Activated naive CD4-positive, alpha-beta T cell (primary cell): Measurements from ENCODE around the gene WDR70.
"Not testable (repeated sequence)": the region's sequence is repeated elsewhere in the genome, so short reads cannot be mapped to it uniquely, and the experiment has no call there.

Source experiments
- DNase-seq, 4 experiments: peaks; one replicate each; lab custom pipeline; 2025; lab: John Stamatoyannopoulos, UW

The WDR70 gene

GRCh38 chr5:37570597-37570996, 191.5 kb downstream of the WDR70 start:
- DNase-seq = no peak

GRCh38 chr5:37571985-37572384, 192.9 kb downstream of the WDR70 start:
- no peak for DNase-seq

GRCh38 chr5:37575541-37576489, 196.7 kb downstream of the WDR70 start:
- DNase-seq = no peak

- no peak for DNase-seq
These were observed 197.4 kb downstream of the WDR70 start for GRCh38 chr5:37576552-37576951.

GRCh38 chr5:37578176-37578575, 199.1 kb downstream of the WDR70 start:
- no peak for DNase-seq

- no peak for DNase-seq
These were observed 201.0 kb downstream of the WDR70 start for GRCh38 chr5:37580106-37580505.

GRCh38 chr5:37582202-37582601, 203.1 kb downstream of the WDR70 start:
- no peak for DNase-seq

- not testable (repeated sequence) for DNase-seq
These were observed 214.2 kb downstream of the WDR70 start for GRCh38 chr5:37593292-37593691.

GRCh38 chr5:37594864-37595263, 215.7 kb downstream of the WDR70 start:
- DNase-seq = not testable (repeated sequence)

- DNase-seq = no peak
These were observed 219.6 kb downstream of the WDR70 start for GRCh38 chr5:37598733-37599132.

- no peak for DNase-seq
These were observed 222.0 kb downstream of the WDR70 start for GRCh38 chr5:37601163-37601562.

GRCh38 chr5:37603072-37603471, 224.0 kb downstream of the WDR70 start:
- DNase-seq = no peak

- DNase-seq = no peak
These were observed 225.2 kb downstream of the WDR70 start for GRCh38 chr5:37604290-37604689.

GRCh38 chr5:37606148-37606547, 227.0 kb downstream of the WDR70 start:
- DNase-seq = no peak

GRCh38 chr5:37606632-37607248, 227.6 kb downstream of the WDR70 start:
- no peak for DNase-seq

GRCh38 chr5:37615184-37615583, 236.1 kb downstream of the WDR70 start:
- DNase-seq = no peak

- no peak for DNase-seq
These were observed 240.2 kb downstream of the WDR70 start for GRCh38 chr5:37619353-37619752.

GRCh38 chr5:37622354-37622753, 243.2 kb downstream of the WDR70 start:
- not testable (repeated sequence) for DNase-seq

GRCh38 chr5:37626266-37626665, 247.1 kb downstream of the WDR70 start:
- DNase-seq = no peak

GRCh38 chr5:37628876-37629275, 249.8 kb downstream of the WDR70 start:
- DNase-seq = no peak

GRCh38 chr5:37631939-37632338, 252.8 kb downstream of the WDR70 start:
- no peak for DNase-seq

- no peak for DNase-seq
These were observed 258.2 kb downstream of the WDR70 start for GRCh38 chr5:37637165-37637845.

GRCh38 chr5:37638897-37639296, 259.8 kb downstream of the WDR70 start:
- no peak for DNase-seq
